NCI-H1417 (cell line): ENCODE results near the gene CD6.

Source experiments
- DNase-seq, 3 experiments: peaks; one replicate each; lab custom pipeline; 2025; lab: John Stamatoyannopoulos, UW

CD6 gene

DNA sequence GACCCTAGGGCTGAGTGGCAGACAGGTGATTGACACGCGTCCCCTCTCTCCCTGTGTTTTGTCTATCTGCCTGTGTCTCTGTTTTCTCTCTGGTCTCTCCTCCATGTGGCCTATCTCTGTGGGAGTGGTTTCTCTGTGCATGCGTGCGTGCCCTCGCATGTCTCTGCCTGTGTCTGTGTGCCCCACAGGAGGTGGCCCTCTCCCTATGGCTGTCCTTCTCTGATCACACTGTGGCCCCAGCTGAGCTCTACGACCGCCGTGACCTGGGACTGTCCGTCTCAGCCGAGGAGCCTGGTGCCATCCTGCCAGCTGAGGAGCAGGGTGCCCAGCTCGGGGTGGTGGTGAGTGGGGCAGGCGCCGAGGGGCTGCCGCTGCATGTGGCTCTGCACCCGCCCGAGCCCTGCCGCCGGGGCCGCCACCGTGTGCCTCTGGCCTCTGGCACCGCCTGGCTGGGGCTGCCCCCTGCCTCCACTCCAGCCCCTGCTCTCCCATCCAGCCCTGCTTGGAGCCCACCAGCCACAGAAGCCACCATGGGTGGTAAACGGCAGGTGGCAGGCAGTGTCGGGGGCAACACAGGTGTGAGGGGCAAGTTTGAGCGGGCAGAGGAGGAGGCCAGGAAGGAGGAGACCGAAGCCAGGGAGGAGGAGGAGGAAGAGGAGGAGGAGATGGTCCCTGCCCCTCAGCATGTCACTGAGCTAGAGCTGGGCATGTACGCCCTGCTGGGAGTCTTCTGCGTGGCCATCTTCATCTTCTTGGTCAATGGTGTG is 35.6 kb upstream of the CD6 start:
- DNase-seq = no peak

DNA sequence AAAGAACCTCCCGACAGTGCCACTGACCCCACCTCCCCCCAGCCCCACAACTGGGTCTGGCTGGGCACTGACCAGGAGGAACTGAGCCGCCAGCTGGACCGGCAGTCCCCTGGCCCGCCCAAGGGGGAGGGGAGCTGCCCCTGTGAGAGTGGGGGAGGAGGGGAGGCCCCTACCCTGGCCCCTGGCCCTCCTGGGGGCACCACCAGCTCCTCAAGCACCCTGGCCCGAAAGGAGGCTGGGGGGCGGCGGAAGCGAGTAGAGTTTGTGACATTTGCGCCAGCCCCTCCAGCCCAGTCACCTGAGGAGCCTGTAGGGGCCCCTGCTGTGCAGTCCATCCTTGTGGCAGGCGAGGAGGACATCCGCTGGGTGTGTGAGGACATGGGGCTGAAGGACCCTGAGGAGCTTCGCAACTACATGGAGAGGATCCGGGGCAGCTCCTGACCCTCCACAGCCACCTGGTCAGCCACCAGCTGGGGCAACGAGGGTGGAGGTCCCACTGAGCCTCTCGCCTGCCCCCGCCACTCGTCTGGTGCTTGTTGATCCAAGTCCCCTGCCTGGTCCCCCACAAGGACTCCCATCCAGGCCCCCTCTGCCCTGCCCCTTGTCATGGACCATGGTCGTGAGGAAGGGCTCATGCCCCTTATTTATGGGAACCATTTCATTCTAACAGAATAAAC is 34.9 kb upstream of the CD6 start:
- DNase-seq = no peak

DNA sequence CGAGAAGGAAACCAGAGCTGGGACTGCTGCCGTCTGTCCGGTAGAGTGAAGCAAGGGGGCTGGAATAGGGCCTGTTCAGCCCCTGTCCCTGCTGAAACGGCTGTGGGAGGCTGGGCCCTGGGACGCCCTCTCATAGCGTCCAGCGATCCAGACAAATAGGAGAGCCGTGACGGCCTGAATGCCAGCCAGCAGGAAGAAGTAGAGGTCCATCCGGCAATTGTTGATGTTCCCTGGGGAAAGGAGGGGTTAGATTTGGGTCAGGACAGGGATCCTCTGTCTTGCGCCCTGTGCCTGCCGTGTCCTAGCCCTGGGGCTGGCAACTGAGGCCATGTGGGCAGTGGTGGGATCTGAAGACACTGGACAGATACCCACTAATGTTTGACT is 34.3 kb upstream of the CD6 start:
- no peak for DNase-seq

DNA sequence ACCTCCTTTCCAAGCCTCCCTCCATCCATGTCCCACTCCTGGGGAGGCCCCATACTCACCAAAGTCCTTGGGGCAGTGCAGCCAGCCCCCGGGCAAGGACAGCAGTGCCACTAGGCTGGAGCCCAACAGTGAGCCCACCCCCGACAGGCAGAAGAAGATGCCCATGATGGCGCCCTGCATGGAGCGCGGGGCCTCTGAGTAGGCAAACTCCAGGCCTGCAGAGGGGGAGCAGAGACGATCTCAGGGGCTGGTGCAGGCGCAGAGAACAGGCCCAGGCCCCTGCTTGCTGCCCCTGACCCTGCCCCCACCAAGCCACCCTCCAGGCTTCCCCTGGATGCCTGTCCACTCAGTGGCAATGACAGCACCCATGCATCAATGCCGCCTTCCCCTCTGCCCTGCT is 33.7 kb upstream of the CD6 start:
- DNase-seq = no peak

DNA sequence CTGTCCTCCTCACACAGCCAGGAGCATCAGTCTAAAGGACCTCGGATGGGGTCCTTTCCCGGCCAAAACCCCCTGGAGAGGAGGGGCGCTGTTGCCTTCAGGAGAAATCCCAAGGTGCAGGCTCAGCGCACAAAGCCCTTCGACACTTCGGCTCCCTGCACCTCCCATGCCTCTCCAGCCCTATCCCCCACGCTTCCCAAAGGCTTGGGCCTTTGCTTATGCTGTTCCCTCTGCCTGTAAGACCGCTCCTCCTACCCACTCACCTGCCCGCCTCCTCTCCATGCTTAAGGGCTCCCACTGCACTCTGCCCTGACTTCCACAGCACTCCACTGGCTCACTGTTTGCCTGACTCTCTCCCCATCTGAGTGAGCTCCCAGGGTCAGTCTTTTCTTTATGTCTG is 33.0 kb upstream of the CD6 start:
- no peak for DNase-seq

DNA sequence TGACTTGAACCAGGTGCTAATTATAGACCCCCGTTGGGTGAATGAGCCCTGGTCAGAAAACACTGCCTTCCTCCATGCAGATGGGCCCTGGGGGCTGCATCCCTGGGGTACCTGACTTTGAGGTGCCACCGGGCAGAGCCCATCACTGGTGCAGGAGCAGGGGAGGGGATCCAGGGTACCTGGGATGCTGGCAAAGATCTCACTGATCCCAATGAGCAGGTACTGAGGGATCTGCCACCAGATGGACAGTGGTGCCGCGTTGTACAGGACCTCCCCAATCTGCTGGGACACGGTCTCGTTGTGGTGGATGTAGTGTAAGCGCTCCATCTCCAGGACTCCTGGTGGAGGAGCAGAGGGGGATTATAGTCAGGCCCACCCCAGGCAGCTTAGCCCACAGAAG is 32.2 kb upstream of the CD6 start:
- DNase-seq = no peak

DNA sequence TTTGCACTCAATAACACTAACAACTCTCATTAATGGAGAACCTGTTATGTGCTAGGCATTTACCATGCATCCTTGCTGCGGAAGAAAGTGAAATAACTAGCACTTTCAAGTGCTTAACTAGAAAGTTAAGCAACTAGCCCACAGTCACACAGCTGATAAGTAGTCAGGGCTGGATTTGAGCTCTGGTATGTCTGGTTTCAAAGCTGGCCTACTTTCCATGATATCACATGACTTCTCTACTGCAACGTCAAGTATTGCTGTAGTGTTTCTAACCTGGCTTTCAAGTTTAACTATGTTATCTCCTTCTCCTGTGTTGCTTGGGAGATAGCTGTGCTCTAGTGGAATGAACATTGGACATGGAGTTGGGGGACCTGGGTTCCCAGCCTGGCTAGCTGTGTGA is 31.6 kb upstream of the CD6 start:
- DNase-seq = no peak

DNA sequence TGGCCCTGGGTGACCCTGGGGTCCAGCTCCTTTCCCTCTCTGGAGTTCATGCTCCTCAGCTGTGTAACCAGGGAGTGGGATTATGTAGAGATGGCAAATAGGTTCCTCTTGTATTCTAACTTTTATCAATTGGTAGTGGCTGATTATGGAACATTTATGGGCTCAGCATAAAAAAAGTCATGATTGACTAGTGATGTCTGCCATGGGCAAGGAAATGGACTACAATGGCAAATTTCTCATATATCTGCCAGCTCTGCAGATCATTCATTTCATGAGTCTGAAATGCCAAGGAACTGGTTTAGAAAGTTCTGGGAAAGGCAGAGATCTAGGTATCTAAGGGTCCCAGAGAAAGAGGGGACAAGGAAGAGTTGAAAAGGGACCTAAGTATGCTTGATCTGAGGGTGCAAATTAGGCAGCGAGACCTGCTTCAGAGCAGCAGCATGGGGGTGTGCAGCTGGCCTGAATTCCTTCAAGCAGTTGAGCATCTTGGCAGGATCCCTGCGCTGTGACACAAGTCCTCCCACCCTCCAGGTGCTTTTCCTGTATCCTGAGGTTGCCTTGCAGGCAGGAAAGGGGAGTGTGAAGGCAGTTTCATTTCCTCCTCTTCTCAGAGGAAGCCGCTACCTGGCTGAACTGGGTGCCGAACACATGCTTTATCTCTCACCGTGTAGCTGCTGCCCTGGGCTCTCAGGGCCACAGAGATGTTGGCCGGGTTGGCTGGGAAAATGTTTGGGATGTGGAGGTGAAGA is 29.9 kb upstream of the CD6 start:
- no peak for DNase-seq

DNA sequence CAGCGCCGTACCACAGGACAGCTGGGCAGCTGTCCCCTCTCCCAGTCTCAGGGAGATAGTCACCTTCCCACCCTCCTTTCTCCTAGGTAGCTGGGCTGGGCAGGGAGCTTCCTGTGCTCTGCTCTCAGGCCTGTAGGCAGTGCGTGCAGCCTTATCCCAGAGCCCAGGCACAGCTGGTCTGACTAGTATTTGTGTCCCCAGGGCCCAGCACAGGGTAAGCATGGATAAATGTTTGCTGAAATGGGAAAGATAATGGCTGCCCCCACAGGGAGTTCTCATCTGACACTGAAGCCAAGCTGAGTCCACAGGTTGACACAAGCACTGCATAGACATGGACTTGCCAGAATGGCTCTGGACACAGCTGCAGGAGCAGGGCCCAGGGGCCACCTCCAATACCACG is 29.3 kb upstream of the CD6 start:
- peak in 2 of 3 experiments; percentile 19 to 62 for DNase-seq

DNA sequence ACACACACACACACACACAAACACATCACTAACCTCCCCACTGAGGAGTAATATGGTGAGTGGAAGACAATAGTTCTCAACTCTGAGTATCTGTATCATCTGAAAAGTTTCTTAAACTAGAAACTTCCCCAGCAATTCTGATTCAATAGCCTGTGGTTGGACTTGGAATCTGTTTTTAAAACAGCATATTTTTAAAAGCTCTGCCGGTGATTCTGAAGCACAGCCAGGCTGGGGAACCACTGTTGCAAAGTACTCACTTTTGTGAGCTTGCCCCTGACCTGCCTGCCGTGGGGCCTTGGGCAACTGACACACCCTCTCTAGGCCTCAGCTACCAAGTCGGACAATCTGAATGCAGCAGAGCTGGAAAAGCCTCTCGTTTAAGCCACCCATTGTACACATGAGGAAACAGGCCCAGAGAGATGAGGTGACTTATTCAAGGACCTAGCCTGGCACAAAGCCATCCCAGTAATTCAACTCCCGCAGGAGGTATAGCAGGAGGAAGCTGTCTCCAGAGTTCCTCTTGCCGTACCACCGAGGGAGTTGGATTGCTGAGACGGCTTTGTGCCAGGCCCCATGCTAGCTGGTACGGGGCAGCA is 28.4 kb upstream of the CD6 start:
- peak in 2 of 3 experiments; percentile 44 to 79 for DNase-seq

DNA sequence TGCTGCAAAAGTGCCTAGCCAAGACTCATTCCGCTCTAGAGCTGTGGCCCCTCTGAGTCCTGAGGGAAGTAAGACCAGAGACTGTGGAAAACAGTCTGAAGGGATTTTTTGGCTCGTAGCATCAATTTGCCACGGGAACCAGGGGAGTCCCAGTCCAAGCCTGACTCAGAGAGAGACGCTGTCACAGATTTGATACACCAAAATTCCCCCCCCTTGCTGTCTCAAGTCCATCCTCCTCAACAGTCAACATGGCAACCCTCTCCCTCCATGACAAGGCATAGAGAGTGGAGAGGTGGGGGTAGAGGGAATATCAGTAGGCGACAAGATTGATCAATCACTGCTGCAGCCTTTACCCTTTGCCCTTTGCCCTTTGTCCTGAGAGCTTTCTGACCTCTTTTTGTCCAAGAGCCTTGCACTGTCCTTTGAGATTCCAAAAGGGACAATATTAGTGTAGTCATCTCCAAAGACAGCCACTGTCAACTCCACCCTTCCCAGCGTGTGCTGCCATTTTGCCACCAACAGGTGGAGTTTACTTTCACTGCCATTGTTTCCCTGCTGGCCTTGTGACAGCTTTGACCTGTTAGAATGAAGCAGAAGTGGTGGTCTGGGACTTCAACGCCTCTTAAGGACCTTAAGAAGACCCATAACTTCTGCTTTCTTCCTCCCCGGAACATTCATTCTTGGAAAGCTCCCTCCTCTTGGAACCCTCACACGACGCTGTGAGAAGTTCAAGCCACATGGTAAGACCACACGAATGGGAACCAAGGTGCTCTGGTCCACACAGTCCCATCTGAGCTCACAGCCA is 26.8 kb upstream of the CD6 start:
- DNase-seq = no peak

DNA sequence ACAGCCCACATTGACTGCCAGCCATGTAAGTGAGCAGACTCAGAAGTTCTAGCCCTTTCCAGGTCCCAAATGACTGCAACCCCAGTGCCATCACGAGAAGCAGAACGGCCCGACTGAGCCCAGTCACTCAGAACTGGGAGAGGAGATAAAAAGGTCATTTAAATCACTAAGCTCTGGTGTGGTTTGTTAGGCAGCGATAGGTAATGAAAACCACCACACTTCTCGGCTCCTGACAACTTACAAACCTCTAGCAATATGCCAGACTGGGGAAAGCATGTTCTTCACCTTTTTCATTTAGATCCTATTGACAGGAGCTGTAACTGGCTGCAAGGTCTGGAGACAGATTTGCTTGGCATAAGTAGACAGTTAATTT is 26.2 kb upstream of the CD6 start:
- no peak for DNase-seq

DNA sequence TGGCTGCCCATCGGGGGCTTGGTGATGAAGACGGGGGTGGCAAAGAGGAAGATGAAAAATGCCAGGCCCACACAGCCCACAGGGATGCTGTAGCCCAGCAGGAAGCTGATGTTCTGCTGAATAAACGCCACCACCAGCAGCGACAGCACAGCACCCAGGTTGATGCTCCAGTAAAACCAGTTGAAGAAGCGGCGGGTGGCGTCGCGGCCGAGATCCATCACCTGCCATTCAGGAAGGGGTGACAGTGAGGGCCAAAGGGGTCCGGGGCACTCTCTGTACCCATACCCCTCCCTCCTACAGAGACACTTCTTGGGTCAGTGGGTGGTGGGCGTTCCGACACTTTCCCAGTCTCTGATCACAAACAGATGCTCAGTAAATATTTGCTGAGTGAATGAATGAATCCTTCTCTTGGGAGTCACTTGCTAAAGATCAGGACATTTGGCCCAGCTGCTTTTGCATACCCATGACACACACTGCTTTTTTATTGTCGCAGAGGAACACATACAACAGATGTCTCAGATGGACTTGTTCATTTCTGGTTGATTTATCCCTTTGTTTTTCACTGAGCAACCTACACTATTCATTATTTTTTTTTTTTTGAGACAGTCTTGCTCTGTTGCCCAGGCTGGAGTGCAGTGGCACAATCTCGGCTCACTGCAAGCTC is 24.7 kb upstream of the CD6 start:
- DNase-seq = peak; percentile 41 to 68 (median 46)

DNA sequence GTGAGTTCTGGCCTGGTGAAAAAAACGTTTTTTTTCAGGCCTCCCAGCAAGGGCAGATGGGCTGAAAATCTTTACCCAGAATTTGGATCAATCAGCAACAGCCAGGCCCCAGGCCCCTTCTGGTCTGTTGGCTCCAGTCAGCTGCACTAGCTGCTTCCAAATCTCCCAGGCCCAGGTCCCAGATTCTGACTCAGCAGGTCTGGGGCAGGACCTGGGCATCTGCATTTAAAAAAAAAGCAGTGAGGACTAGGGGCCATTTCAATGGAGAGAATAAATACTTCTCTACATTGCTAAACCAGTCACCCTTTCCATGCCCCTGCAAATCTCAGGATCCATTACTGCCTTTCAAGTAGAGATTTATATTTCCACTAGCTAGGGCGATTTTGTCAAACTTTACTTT is 23.8 kb upstream of the CD6 start:
- DNase-seq = no peak

DNA sequence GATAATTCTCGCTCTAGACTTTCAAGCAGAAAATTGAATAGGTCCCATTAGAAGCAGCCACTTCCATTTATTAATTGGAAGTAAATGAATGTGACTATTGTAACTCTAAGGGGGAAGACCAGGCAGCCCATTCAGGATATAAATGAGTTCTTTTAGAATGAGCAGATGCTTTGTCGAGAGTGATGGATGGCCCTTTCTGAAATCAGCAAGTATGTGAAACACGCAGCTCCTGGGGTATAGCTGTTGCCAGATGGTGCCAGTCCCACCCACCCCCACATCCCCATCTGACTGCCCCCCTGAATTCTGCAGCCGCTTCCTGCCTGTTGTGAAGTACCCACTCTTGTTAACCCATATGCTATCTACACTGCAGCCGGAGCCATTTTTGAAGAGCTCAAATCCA is 23.2 kb upstream of the CD6 start:
- peak in 1 of 3 experiments; percentile 29 for DNase-seq

DNA sequence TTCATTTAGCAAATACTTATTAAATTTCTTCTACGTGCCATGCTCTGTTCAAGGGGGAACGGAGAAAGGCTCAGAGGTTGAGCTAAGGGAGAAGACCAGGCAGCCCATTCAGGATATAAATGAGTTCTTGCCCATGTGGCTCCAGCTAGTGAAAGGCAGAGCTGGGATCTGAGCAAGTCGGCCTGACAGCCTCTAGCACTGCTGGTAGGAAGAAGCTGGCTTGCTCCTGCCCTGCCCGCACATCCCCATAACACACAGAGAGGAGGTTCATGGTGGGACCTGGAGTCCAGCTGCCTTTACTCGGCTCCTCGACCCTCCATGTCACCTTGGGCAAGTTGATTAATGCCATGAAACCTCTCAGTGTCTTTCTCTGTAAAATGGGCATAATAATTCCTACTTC is 21.5 kb upstream of the CD6 start:
- no peak for DNase-seq

DNA sequence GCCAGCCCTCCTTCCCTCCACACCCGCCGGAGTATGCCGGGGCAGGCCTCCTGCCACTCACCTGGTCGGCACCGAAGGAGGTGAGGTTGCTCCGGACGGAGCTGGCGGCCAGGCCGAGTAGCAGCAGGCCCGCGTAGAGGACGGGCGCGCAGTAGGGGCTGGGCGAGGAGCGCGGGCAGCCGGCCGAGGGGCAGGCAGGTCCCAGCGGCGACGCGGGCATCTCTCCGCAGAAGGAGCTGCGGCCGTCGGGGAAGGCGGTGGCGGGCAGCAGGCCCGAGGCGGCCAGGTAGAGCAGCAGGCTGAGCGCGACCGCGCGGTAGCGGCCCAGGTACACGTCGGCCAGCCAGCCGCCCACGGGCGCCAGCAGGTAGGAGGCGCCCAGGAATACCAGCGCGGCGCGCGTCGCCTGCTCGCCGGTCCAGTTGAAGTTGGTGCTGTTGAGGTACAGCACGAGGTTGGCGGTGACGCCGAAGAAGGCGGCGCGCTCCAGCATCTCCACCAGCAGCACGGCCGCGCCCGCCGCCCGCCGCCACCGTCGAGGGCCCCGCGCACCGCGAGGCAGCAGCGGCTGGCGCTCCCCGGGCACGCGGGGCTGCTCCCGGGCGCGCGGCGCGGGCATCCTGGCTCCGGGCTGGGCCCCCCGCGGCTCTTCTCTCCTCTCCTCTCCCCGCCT is 20.4 kb upstream of the CD6 start:
- DNase-seq = no peak

DNA sequence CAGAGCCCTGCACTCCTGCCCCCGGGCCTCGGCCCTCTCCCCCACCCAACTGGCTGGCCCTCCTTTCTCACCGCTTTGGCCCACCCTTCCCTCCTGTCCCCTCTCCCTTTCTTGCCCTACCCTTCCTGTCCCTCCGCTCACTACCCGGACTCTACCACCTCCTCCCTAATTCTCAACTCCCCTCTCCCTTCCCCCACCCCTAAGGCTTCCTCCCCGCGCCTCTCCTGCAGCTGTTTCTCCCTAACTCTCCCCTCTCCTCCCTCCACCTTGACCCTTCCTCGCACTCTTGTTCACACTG is 19.9 kb upstream of the CD6 start:
- DNase-seq = no peak

DNA sequence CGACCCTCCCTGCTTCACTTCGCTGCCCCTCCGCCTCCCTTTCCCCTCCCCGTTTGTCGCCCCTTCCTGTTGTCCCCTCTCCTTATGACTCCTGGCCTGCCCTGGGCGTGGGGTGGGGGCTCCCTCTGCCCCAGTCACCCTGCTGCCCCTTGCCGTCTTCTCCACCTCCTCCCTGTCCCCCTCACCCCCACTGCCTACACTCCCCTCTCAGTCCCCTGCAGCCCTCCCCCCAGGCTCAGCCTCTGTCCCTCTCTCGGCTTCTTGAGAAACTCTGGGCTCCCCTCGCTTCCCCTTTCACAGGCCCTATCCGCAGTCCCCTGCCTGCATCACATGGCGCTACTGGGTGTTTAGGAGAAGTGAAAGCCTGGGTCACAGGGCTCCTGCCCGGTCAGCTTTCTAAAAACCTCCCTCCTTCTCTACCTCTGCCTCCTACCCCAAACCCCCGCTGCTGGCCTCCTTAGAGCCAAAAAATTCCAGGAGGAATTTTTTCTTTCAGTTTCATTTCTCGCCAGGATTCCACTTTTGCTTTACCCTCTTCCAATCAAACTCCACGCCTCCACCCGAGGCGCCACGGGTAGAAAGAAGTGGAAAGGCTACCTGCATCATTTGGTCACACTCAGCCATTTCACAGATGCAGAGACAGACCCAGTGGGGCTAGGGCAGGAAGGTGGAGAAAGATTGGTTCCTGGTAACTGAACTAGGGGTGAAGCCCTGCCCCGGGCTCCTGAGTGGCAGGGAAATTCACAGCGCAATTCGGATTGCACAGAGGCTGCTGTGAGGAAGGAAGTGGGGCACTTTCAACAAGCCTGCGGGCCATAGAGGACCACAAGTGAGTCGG is 19.4 kb upstream of the CD6 start, which contains the start of gene SLC15A3:
Gene SLC15A3 (minus strand): TSS at position 273 of the 838 bp plus-strand sequence. CDS start 625 bp downstream, outside the sequence.
- no peak for DNase-seq

DNA sequence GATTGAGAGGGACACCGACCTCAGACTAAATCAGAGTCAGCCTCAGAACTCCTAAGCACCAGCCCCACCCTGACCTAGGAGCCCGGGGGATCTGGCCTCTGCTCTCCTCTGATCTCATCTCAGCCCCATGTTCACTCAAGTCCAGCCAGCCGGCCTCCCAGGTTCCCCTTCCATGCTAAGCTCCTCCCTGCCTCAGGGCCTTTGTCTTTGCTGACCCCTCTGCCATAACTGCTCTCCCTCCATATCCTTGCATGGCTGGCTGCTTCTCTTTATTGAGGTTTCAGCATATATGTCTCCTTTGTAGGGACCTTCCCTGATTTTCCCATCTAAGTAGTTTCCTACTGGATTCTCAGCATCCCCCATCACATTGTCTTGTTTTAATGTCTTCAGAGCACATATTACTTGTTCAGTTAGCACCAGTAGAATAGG is 18.7 kb upstream of the CD6 start:
- DNase-seq = no peak
